GM12892 (cell line): Measurements from ENCODE around the gene RARG.
A peak's percentile ranks its signal among the peaks of the same experiment; 100 is the strongest.

Experiments
- DNase-seq: peaks from one replicate; pipeline ENCODE4 v3.0.0; 2011; ENCODE audit not compliant: insufficient read length
- FAIRE-seq: peaks from 2 replicates; lab custom pipeline; 2011; peaks lifted over from hg19 to GRCh38; lab: Jason Lieb, UNC
- POLR2A ChIP-seq: IDR thresholded peaks from 2 replicates; pipeline ENCODE4 v1.6.1; 2011; ENCODE audit warnings: low read depth, low read length, control low read depth
- POLR2AphosphoS5 ChIP-seq: IDR thresholded peaks from 2 replicates; pipeline ENCODE4 v1.6.1; 2011; ENCODE audit warnings: low read depth, low read length, control low read depth
- TAF1 ChIP-seq: IDR thresholded peaks from 2 replicates; pipeline ENCODE4 v1.6.1; 2011; ENCODE audit warnings: low read depth, mild to moderate bottlenecking, control low read depth, low read length, borderline replicate concordance

Gene RARG

GRCh38 chr12:53200458-53201176 is 31.4 kb downstream of the RARG start:
- no peak; the same call in 1 of the 2 replicates for TF ChIP-seq POLR2A
- no peak for DNase-seq
- FAIRE-seq = peak; percentile 5

GRCh38 chr12:53200107-53200457 is 31.9 kb downstream of the RARG start:
- TF ChIP-seq TAF1 = no peak
- TF ChIP-seq POLR2A = no peak
- TF ChIP-seq POLR2AphosphoS5 = no peak
- peak; percentile 72 for FAIRE-seq
- no peak for DNase-seq

GRCh38 chr12:53199700-53200099 is 32.3 kb downstream of the RARG start:
- TF ChIP-seq POLR2A (no peak), TAF1 (no peak), POLR2AphosphoS5 (no peak)
- DNase-seq = no peak
- FAIRE-seq = no peak

- FAIRE-seq = no peak
- TF ChIP-seq TAF1 (no peak), POLR2AphosphoS5 (no peak), POLR2A (no peak)
Measured at GRCh38 chr12:53198486-53199110, 33.4 kb downstream of the RARG start.

GRCh38 chr12:53197011-53197640 is 34.9 kb downstream of the RARG start:
- no peak for FAIRE-seq
- DNase-seq = no peak
- no peak for TF ChIP-seq POLR2A
- no peak for TF ChIP-seq POLR2AphosphoS5
- no peak for TF ChIP-seq TAF1

More at GRCh38 chr12:53198486-53199110, 33.4 kb downstream of the RARG start:
- DNase-seq = no peak

- no peak for FAIRE-seq
- DNase-seq = no peak
- no peak for TF ChIP-seq POLR2AphosphoS5
- no peak for TF ChIP-seq TAF1
Measured at GRCh38 chr12:53196486-53196885, 35.5 kb downstream of the RARG start.

- FAIRE-seq (no peak), DNase-seq (no peak)
- TF ChIP-seq POLR2A (no peak), TAF1 (no peak), POLR2AphosphoS5 (no peak)
Measured at GRCh38 chr12:53195516-53196420, 36.2 kb downstream of the RARG start.

- no peak for FAIRE-seq
- TF ChIP-seq TAF1 (no peak), POLR2A (no peak), POLR2AphosphoS5 (no peak)
Measured at GRCh38 chr12:53194973-53195372, 37.0 kb downstream of the RARG start.

GRCh38 chr12:53193985-53194716 is 37.9 kb downstream of the RARG start:
- FAIRE-seq = no peak
- no peak for TF ChIP-seq POLR2AphosphoS5
- TF ChIP-seq POLR2A = no peak
- TF ChIP-seq TAF1 = no peak

More at GRCh38 chr12:53194973-53195372, 37.0 kb downstream of the RARG start:
- DNase-seq = no peak

GRCh38 chr12:53193040-53193439 is 39.0 kb downstream of the RARG start:
- no peak for DNase-seq
- TF ChIP-seq POLR2AphosphoS5 (no peak; the same call in 1 of the 2 replicates), TAF1 (no peak), POLR2A (no peak)
- FAIRE-seq = no peak

More at GRCh38 chr12:53193985-53194716, 37.9 kb downstream of the RARG start:
- DNase-seq = no peak

- DNase-seq (no peak), FAIRE-seq (no peak)
- TF ChIP-seq POLR2AphosphoS5 (peak; percentile 83), TAF1 (no peak), POLR2A (peak; percentile 12; the same call in 1 of the 2 replicates)
Measured at GRCh38 chr12:53192531-53193021, 39.4 kb downstream of the RARG start.
